Astrocyte of the cerebellum (primary cell): ENCODE measurements around the gene PAX5.
A peak's percentile ranks its signal among the peaks of the same experiment; 100 is the strongest.

Experiments
- DNase-seq: peaks from one replicate; pipeline ENCODE4 v3.0.0-alpha.2; 2011; ENCODE audit warnings: low read depth
- H3K4me3 ChIP-seq: 2 replicates; pipeline ENCODE4 v1.5.1; 2011; ENCODE audit warnings: mild to moderate bottlenecking, low read depth, low read length, moderate library complexity
- CTCF ChIP-seq: IDR thresholded peaks from 2 replicates; pipeline ENCODE4 v1.5.1; 2012; ENCODE audit warnings: low read length, low read depth, moderate library complexity, mild to moderate bottlenecking; ENCODE audit errors: missing control alignments
- in situ Hi-C: cut with HindIII; loops from 2 replicates; pipeline ENCODE4 v1.10.0; 2017; ENCODE audit warnings: low sequenced_read_pairs

PAX5 gene

GRCh38 chr9:37036371-37036775 lies 2.3 kb upstream of the PAX5 start:
- H3K4me3 ChIP-seq = peak overlapping the region; percentile 34
- TF ChIP-seq CTCF = no peak
- in situ Hi-C loops = no loop called here
- no peak for DNase-seq

GRCh38 chr9:37035648-37036370 lies 1.7 kb upstream of the PAX5 start:
- no peak for DNase-seq
- TF ChIP-seq CTCF = no peak
- H3K4me3 ChIP-seq = no peak overlapping the region
- in situ Hi-C loops = no loop called here

- no peak overlapping the region for H3K4me3 ChIP-seq
- TF ChIP-seq CTCF = no peak
- DNase-seq = no peak
- in situ Hi-C loops = no loop called here
These were observed 1.0 kb upstream of the PAX5 start for GRCh38 chr9:37034938-37035647.

GRCh38 chr9:37034305-37034937 lies 353 bp upstream of the PAX5 start:
- no peak for TF ChIP-seq CTCF
- no peak for DNase-seq
- no peak overlapping the region for H3K4me3 ChIP-seq
- in situ Hi-C loops = no loop called here

- in situ Hi-C loops = no loop called here
- no peak for TF ChIP-seq CTCF
- no peak for DNase-seq
- H3K4me3 ChIP-seq = no peak overlapping the region
These were observed 927 bp downstream of the PAX5 start for GRCh38 chr9:37033141-37033540.

GRCh38 chr9:37032713-37033112 lies 1.4 kb downstream of the PAX5 start:
- TF ChIP-seq CTCF = no peak
- no peak for DNase-seq
- in situ Hi-C loops = no loop called here
- no peak overlapping the region for H3K4me3 ChIP-seq
